Neural cell (in vitro differentiated cells): ENCODE data around the gene PBX3. TPM values are rescaled to one million over a fixed set of nuclear protein-coding genes. Genes with fewer than 3 reads are reported as not detected.
A peak's percentile ranks its signal among the peaks of the same experiment; 100 is the strongest.

Experiments
- H2AFZ ChIP-seq: fragments of 200-600, 300-800 bp; sonication (generic), shearing (Covaris generic); 2 replicates; pipeline ENCODE4 v1.6.0; 2014; ENCODE audit warnings: low read depth, mild to moderate bottlenecking, antibody characterized with exemption, low read length, moderate library complexity
- H3F3A ChIP-seq: fragments of 200-600 bp; shearing (Covaris generic); 2 replicates; pipeline ENCODE4 v1.6.1; 2016; ENCODE audit warnings: mild to moderate bottlenecking, moderate library complexity, mixed read lengths, antibody characterized with exemption, low read length; ENCODE audit not compliant: insufficient read depth, poor library complexity, severe bottlenecking
- H3K27ac ChIP-seq: fragments of 200-600, 300-800 bp; sonication (generic), shearing (Covaris generic); 2 replicates; pipeline ENCODE4 v1.5.1; 2014; ENCODE audit warnings: mild to moderate bottlenecking, low read length, moderate library complexity
- H3K27me3 ChIP-seq: fragments of 300-800, 200-600 bp; sonication (generic), shearing (Covaris generic); 2 replicates; pipeline ENCODE4 v1.6.0; 2014; ENCODE audit warnings: mild to moderate bottlenecking, low read depth, low read length, moderate library complexity; ENCODE audit not compliant: insufficient read depth
- H3K36me3 ChIP-seq: fragments of 300-800, 200-600 bp; sonication (generic), shearing (Covaris generic); 2 replicates; pipeline ENCODE4 v1.5.1; 2014; ENCODE audit warnings: mild to moderate bottlenecking, antibody characterized with exemption, low read length, moderate library complexity; ENCODE audit not compliant: insufficient read depth
- H3K4me2 ChIP-seq: fragments of 300-800, 200-600 bp; sonication (generic), shearing (Covaris generic); 2 replicates; pipeline ENCODE4 v1.6.0; 2014; ENCODE audit warnings: mild to moderate bottlenecking, low read length
- H3K4me3 ChIP-seq: fragments of 300-800, 200-600 bp; sonication (generic), shearing (Covaris generic); 2 replicates; pipeline ENCODE4 v1.5.1; 2014; ENCODE audit warnings: mild to moderate bottlenecking, low read length, moderate library complexity
- H3K79me2 ChIP-seq: fragments of 200-600 bp; shearing (Covaris generic); replicated peaks from 2 replicates; pipeline ENCODE4 v1.6.0; 2014; ENCODE audit warnings: mild to moderate bottlenecking, low read length, moderate library complexity; ENCODE audit not compliant: insufficient read depth
- H3K9ac ChIP-seq: fragments of 300-800, 200-600 bp; sonication (generic), shearing (Covaris generic); 2 replicates; pipeline ENCODE4 v1.6.1; 2016; ENCODE audit warnings: mild to moderate bottlenecking, low read length, mixed read lengths
- H3K9me2 ChIP-seq: fragments of 200-600 bp; shearing (Covaris generic); 2 replicates; pipeline ENCODE4 v1.6.1; 2016; ENCODE audit warnings: mild to moderate bottlenecking, low read length, mixed read lengths; ENCODE audit not compliant: insufficient read depth
- H3K9me3 ChIP-seq: fragments of 200-600, 300-800 bp; sonication (generic), shearing (Covaris generic); 2 replicates; pipeline ENCODE4 v1.6.1; 2016; ENCODE audit warnings: mild to moderate bottlenecking, mixed run types, low read length, moderate library complexity, mixed read lengths
- H4K20me1 ChIP-seq: fragments of 200-600 bp; shearing (Covaris generic); 2 replicates; pipeline ENCODE4 v1.6.1; 2016; ENCODE audit warnings: mild to moderate bottlenecking, mixed run types; ENCODE audit not compliant: insufficient read depth
- EP300 ChIP-seq: fragments of 450-650 bp; conservative IDR thresholded peaks from 2 replicates; pipeline ENCODE4 v1.6.1; 2014; ENCODE audit warnings: antibody characterized with exemption, mild to moderate bottlenecking, moderate library complexity; ENCODE audit not compliant: poor library complexity, severe bottlenecking
- EZH2 ChIP-seq: fragments of 200-600, 300-800 bp; shearing (Covaris generic), sonication (generic); IDR thresholded peaks from 2 replicates; pipeline ENCODE4 v1.6.1; 2014; ENCODE audit warnings: antibody characterized with exemption, low read length, borderline replicate concordance, mild to moderate bottlenecking; ENCODE audit not compliant: insufficient read depth, poor library complexity, severe bottlenecking
- MXI1 ChIP-seq: fragments of 450-650 bp; conservative IDR thresholded peaks from 2 replicates; pipeline ENCODE4 v1.6.1; 2014; ENCODE audit warnings: antibody characterized with exemption, mild to moderate bottlenecking; ENCODE audit not compliant: poor library complexity, severe bottlenecking
- POLR2AphosphoS5 ChIP-seq: IDR thresholded peaks from 2 replicates; pipeline ENCODE4 v1.6.1; 2012
- RAD21 ChIP-seq: fragments of 450-650 bp; conservative IDR thresholded peaks from 2 replicates; pipeline ENCODE4 v1.6.1; 2014; ENCODE audit warnings: antibody characterized with exemption, mild to moderate bottlenecking, moderate library complexity
- SMC3 ChIP-seq: fragments of 450-650 bp; conservative IDR thresholded peaks from 2 replicates; pipeline ENCODE4 v1.6.1; 2014; ENCODE audit warnings: antibody characterized with exemption, mild to moderate bottlenecking, moderate library complexity; ENCODE audit not compliant: poor library complexity
- TAF1 ChIP-seq: IDR thresholded peaks from 2 replicates; pipeline ENCODE4 v1.6.1; 2012; ENCODE audit warnings: low read depth
- polyA plus RNA-seq: library from polyadenylated mRNA; depleted of rRNA; stranded (reverse); fragments of >200 nt; gene quantifications from 2 replicates; pipeline ENCODE4 v1.2.3, GENCODE V29; 2014
- TF ChIP-seq, protein P1 (sequence below): IDR thresholded peaks from 2 replicates; pipeline ENCODE4 v1.6.1; 2012; ENCODE audit warnings: borderline replicate concordance
- TF ChIP-seq, protein P2 (sequence below): fragments of 450-650 bp; IDR thresholded peaks from 2 replicates; pipeline ENCODE4 v1.5.1; 2014; ENCODE audit warnings: antibody characterized with exemption, mild to moderate bottlenecking, moderate library complexity; ENCODE audit not compliant: poor library complexity, severe bottlenecking

PBX3 gene
- polyA plus RNA-seq, 1 donor from 2014 or later = 398 TPM

DNA sequence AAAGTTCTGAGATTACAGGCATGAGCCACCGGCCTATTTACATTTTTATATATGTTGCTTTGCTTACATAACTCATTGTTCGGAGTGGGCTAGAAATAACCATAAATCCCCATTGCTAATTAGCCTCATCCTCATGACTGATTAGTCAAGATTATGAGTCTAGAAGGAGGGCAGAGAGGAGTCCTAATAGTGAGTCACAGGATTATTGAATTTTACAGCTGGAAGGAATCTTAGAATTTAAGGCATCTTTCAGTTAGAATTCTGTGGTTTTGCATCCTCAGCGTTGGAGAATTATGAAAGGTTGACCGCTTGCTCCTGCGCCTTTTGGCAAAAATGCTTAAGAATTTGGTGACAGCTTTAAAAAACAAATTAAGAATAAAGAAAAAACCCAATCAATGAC lies 2.6 kb upstream of the PBX3 start:
- no peak overlapping the region for H3K9ac ChIP-seq
- no peaks in the 10 kb centered on the region for H3K9me2 ChIP-seq
- no peaks in the 10 kb centered on the region for H4K20me1 ChIP-seq
- TF ChIP-seq, protein P1, sequence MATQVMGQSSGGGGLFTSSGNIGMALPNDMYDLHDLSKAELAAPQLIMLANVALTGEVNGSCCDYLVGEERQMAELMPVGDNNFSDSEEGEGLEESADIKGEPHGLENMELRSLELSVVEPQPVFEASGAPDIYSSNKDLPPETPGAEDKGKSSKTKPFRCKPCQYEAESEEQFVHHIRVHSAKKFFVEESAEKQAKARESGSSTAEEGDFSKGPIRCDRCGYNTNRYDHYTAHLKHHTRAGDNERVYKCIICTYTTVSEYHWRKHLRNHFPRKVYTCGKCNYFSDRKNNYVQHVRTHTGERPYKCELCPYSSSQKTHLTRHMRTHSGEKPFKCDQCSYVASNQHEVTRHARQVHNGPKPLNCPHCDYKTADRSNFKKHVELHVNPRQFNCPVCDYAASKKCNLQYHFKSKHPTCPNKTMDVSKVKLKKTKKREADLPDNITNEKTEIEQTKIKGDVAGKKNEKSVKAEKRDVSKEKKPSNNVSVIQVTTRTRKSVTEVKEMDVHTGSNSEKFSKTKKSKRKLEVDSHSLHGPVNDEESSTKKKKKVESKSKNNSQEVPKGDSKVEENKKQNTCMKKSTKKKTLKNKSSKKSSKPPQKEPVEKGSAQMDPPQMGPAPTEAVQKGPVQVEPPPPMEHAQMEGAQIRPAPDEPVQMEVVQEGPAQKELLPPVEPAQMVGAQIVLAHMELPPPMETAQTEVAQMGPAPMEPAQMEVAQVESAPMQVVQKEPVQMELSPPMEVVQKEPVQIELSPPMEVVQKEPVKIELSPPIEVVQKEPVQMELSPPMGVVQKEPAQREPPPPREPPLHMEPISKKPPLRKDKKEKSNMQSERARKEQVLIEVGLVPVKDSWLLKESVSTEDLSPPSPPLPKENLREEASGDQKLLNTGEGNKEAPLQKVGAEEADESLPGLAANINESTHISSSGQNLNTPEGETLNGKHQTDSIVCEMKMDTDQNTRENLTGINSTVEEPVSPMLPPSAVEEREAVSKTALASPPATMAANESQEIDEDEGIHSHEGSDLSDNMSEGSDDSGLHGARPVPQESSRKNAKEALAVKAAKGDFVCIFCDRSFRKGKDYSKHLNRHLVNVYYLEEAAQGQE = no peak
- TF ChIP-seq RAD21 (no peak), TAF1 (no peak), POLR2AphosphoS5 (no peak), EP300 (no peak), EZH2 (no peak), MXI1 (no peak), SMC3 (no peak)
- TF ChIP-seq, protein P2, sequence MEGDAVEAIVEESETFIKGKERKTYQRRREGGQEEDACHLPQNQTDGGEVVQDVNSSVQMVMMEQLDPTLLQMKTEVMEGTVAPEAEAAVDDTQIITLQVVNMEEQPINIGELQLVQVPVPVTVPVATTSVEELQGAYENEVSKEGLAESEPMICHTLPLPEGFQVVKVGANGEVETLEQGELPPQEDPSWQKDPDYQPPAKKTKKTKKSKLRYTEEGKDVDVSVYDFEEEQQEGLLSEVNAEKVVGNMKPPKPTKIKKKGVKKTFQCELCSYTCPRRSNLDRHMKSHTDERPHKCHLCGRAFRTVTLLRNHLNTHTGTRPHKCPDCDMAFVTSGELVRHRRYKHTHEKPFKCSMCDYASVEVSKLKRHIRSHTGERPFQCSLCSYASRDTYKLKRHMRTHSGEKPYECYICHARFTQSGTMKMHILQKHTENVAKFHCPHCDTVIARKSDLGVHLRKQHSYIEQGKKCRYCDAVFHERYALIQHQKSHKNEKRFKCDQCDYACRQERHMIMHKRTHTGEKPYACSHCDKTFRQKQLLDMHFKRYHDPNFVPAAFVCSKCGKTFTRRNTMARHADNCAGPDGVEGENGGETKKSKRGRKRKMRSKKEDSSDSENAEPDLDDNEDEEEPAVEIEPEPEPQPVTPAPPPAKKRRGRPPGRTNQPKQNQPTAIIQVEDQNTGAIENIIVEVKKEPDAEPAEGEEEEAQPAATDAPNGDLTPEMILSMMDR = no peak
- peaks cover 3% of the 10 kb centered on the region for H3K36me3 ChIP-seq
- no peaks in the 10 kb centered on the region for H3K27me3 ChIP-seq
- no peak overlapping the region for H3K27ac ChIP-seq
- no peak overlapping the region for H3K4me2 ChIP-seq
- H3K79me2 ChIP-seq = peaks cover 23% of the 10 kb centered on the region
- H3F3A ChIP-seq = no peaks in the 10 kb centered on the region
- H3K9me3 ChIP-seq = no peaks in the 10 kb centered on the region
- no peak overlapping the region for H3K4me3 ChIP-seq
- no peak overlapping the region for H2AFZ ChIP-seq

DNA sequence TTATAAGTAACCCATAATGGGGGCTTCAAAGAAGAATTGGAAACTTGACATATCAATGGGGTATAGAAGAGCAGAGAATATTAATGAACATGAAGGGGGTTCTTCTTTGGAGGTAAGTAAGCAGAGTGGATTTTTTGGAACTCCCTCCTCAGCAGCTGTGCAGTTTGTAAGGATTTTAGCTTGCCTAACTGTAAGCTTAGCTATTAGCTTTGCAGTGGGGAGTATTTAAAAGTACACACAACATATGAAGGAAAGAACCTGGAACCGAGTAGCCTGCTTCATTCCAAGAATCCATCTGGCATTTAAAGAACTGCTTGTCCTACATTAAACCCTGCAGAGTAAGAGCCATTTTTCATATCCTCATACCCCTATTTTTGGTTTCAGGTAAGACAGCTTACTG lies 2.2 kb upstream of the PBX3 start:
- H3K27ac ChIP-seq = no peak overlapping the region
- no peaks in the 10 kb centered on the region for H3K9me3 ChIP-seq
- H4K20me1 ChIP-seq = no peaks in the 10 kb centered on the region
- no peak overlapping the region for H2AFZ ChIP-seq
- H3K27me3 ChIP-seq = no peaks in the 10 kb centered on the region
- peak overlapping the region; percentile 77 for H3K4me3 ChIP-seq
- TF ChIP-seq, protein P2 = no peak
- TF ChIP-seq, protein P1 = no peak
- TF ChIP-seq EP300 = no peak
- TF ChIP-seq RAD21 = no peak
- H3K36me3 ChIP-seq = peaks cover 3% of the 10 kb centered on the region
- H3K9me2 ChIP-seq = no peaks in the 10 kb centered on the region
- no peak overlapping the region for H3K4me2 ChIP-seq
- H3K79me2 ChIP-seq = peaks cover 28% of the 10 kb centered on the region
- H3K9ac ChIP-seq = no peak overlapping the region
- H3F3A ChIP-seq = no peaks in the 10 kb centered on the region
